ENCODE results near the gene TDRD7. TPM values are rescaled to one million over a fixed set of nuclear protein-coding genes. Genes with fewer than 3 reads are reported as not detected.

Gene TDRD7
- polyA plus RNA-seq (2011; rRNA removed) = 15.7 and 18.3 TPM in 2 replicates
- 4.3 and 5.2 TPM in 2 replicates for polyA plus RNA-seq (2012; cell fraction: cytosol; rRNA removed)
- polyA plus RNA-seq (2012; cell fraction: nucleus; rRNA removed) = 3.7 and 5.2 TPM in 2 replicates
- polyA plus RNA-seq (2017; fragmentation: RNase III; extraction: RNeasy Plus Mini Kit Qiagen cat#74134 plus additional on column Dnase treatment) = 11.1 to 14.2 TPM (median 11.5 TPM) in 3 replicates
- 6.7 and 7.4 TPM in 2 replicates for polyA minus RNA-seq (2011; rRNA and poly(A)+ RNA removed)

GRCh38 chr9:97411789-97412625 is at the start of gene TDRD7:
TSS of gene TDRD7 (plus strand) at chr9:97412096. CDS start at chr9:97428466, 16,370 bp downstream.
- H3K4me2 ChIP-seq = peak within 1 kb of the TSS; percentile 71
- FAIRE-seq (no peak), ATAC-seq (peak; percentile 86 to 90), DNase-seq (ENCODE audit: low read depth in 1 of 2, low spot score in 1 of 2) (peak; percentile 76 to 83)
- TF ChIP-seq RFX5 (IDR thresholded peaks at IDR 0.05) (no peak), HMGXB4 (CRISPR knock-in tag; IDR thresholded peaks at IDR 0.05; ENCODE audit: borderline replicate concordance) (peak; percentile 63; the same call in 1 of the 2 replicates), CTCF (IDR thresholded peaks at IDR 0.05) (peak; percentile 99), MAX (IDR thresholded peaks at IDR 0.05) (peak; percentile 64; the same call in 1 of the 2 replicates), ZC3H11A (IDR thresholded peaks at IDR 0.05) (no peak), CBX8 (IDR thresholded peaks at IDR 0.05) (no peak), EHF (CRISPR knock-in tag; IDR thresholded peaks at IDR 0.05) (peak; percentile 38; the same call in 1 of the 2 replicates), E2F6 (IDR thresholded peaks at IDR 0.05; ENCODE audit: borderline replicate concordance, low read depth) (peak; percentile 49; the same call in 1 of the 2 replicates), FOXS1 (CRISPR knock-in tag; IDR thresholded peaks at IDR 0.05) (peak; percentile 36; the same call in 1 of the 2 replicates), RAD21 (conservative IDR thresholded peaks at IDR 0.05 in 1 of 2, IDR thresholded peaks at IDR 0.05 in 1 of 2) (peak; percentile 60 to 83), GATA3 (IDR thresholded peaks at IDR 0.05; ENCODE audit: borderline replicate concordance) (peak; percentile 15; the same call in 1 of the 2 replicates), HOXB5 (CRISPR knock-in tag; IDR thresholded peaks at IDR 0.05) (0 out of 2 replicates have a peak, but pooled peaks have one; percentile 83), POLR2AphosphoS2 (conservative IDR thresholded peaks at IDR 0.05; ENCODE audit: low read length) (no peak), FOSL2 (IDR thresholded peaks at IDR 0.05) (no peak), FOSL2 (CRISPR knock-in tag; IDR thresholded peaks at IDR 0.05) (peak; percentile 38; the same call in 1 of the 2 replicates), PHF8 (IDR thresholded peaks at IDR 0.05; ENCODE audit: borderline replicate concordance, low read depth) (peak; percentile 40; the same call in 1 of the 2 replicates), RCOR1 (IDR thresholded peaks at IDR 0.05; ENCODE audit: low read depth, low read length) (peak; percentile 83; the same call in 1 of the 2 replicates), ZSCAN20 (CRISPR knock-in tag; IDR thresholded peaks at IDR 0.05) (peak; percentile 65; the same call in 1 of the 2 replicates), SMC3 (IDR thresholded peaks at IDR 0.05) (peak; percentile 93), MYC (IDR thresholded peaks at IDR 0.05; ENCODE audit: borderline replicate concordance, low read length) (0 out of 2 replicates have a peak, but pooled peaks have one; percentile 35), JUN (IDR thresholded peaks at IDR 0.05) (peak; percentile 25 to 40; a peak in 1 of 5 replicates), BCL3 (IDR thresholded peaks at IDR 0.05) (no peak; the same call in 2 of the 3 replicates)
- peak within 1 kb of the TSS; percentile 88 to 93 for H3K27ac ChIP-seq
- CTCF ChIA-PET = interaction anchor here (0.6 to 6.4 kb wide), 30 partner anchors 9 to 555 kb away, joined by 3 to 39 read pairs (median 4); partner anchors contain the start of gene TMOD1
- peak within 1 kb of the TSS; percentile 100 for H3K4me3 ChIP-seq
- POLR2A ChIA-PET = interaction anchor here (1.4 kb wide), 1 partner anchor 221 kb away, joined by 6 read pairs; the partner anchor contains the start of genes NCBP1 and TSTD2
- under 1% methylated on average over 24 of the region's 115 CpGs for WGBS (ENCODE audit: missing lambda C conversion rate)
- H3K9me3 ChIP-seq = peaks cover 5% of the 10 kb centered on the region; the same call in 2 of the 3 replicates
- H3K4me1 ChIP-seq = peaks cover 9% of the 10 kb centered on the region; the same call in 2 of the 3 replicates

All from A549 (cell line).